Karpas-422 (cell line): ENCODE data around the gene TIFAB. TPM values are rescaled to one million over a fixed set of nuclear protein-coding genes. Genes with fewer than 3 reads are reported as not detected.

Experiments
- DNase-seq: peaks from one replicate; pipeline ENCODE4 v3.0.0-alpha.2; 2015
- H2AFZ ChIP-seq: fragments of 200-600 bp; sonication (generic); 2 replicates; pipeline ENCODE4 v1.6.1; 2014; ENCODE audit warnings: antibody characterized with exemption, low read length, mixed read lengths
- H3K27ac ChIP-seq: fragments of 200-600 bp; sonication (generic); 2 replicates; pipeline ENCODE4 v1.5.1; 2014; ENCODE audit warnings: mild to moderate bottlenecking, low read length, moderate library complexity
- H3K27me3 ChIP-seq: fragments of 200-600 bp; sonication (generic); 2 replicates; pipeline ENCODE4 v1.6.1; 2014; ENCODE audit warnings: low read length, mixed read lengths
- H3K36me3 ChIP-seq: fragments of 200-600 bp; sonication (generic); 2 replicates; pipeline ENCODE4 v1.6.1; 2014; ENCODE audit warnings: low read length, mixed read lengths; ENCODE audit not compliant: insufficient read depth
- H3K4me1 ChIP-seq: fragments of 200-600 bp; sonication (generic); 2 replicates; pipeline ENCODE4 v1.6.1; 2014; ENCODE audit warnings: mild to moderate bottlenecking, low read length, mixed read lengths
- H3K4me2 ChIP-seq: fragments of 200-600 bp; sonication (generic); 2 replicates; pipeline ENCODE4 v1.6.1; 2014; ENCODE audit warnings: low read length, low read depth, mild to moderate bottlenecking; ENCODE audit not compliant: poor library complexity, severe bottlenecking
- H3K4me3 ChIP-seq: fragments of 200-600 bp; sonication (generic); 2 replicates; pipeline ENCODE4 v1.5.1; 2014; ENCODE audit warnings: mild to moderate bottlenecking, antibody characterized with exemption, low read length, mixed read lengths
- H3K79me2 ChIP-seq: fragments of 200-600 bp; sonication (generic); 2 replicates; pipeline ENCODE4 v1.6.1; 2014; ENCODE audit warnings: mild to moderate bottlenecking, low read length, mixed read lengths
- H3K9ac ChIP-seq: fragments of 200-600 bp; sonication (generic); 2 replicates; pipeline ENCODE4 v1.6.0; 2014; ENCODE audit warnings: low read length
- H3K9me2 ChIP-seq: fragments of 200-600 bp; sonication (generic), shearing (Covaris generic); replicated peaks from 2 replicates; pipeline ENCODE4 v1.6.0; 2014; ENCODE audit warnings: mild to moderate bottlenecking, low read length, moderate library complexity; ENCODE audit not compliant: insufficient read depth
- H3K9me3 ChIP-seq: fragments of 300-700, 200-600 bp; sonication (generic); 2 replicates; pipeline ENCODE4 v1.6.1; 2014; ENCODE audit warnings: low read length, mixed read lengths
- H4K20me1 ChIP-seq: fragments of 200-600 bp; sonication (generic); 2 replicates; pipeline ENCODE4 v1.6.1; 2014; ENCODE audit warnings: mild to moderate bottlenecking, antibody characterized with exemption, low read length, low read depth; ENCODE audit not compliant: insufficient read depth
- total RNA-seq: library from RNA; depleted of rRNA; stranded (reverse); fragments of >200 nt; shearing (Covaris generic); gene quantifications from 2 replicates; pipeline ENCODE4 v1.2.3, GENCODE V29; 2014; ENCODE audit warnings: low replicate concordance

The TIFAB gene
- total RNA-seq, 1 experiment from 2014 or later, result not detected

GRCh38 chr5:135467051-135467625 is 15.0 kb upstream of the TIFAB start:
- no peak overlapping the region for H3K9ac ChIP-seq
- H3K4me2 ChIP-seq, result no peak overlapping the region
- no peak overlapping the region for H2AFZ ChIP-seq
- H3K79me2 ChIP-seq, result no peaks in the 10 kb centered on the region
- no peaks in the 10 kb centered on the region for H3K4me1 ChIP-seq
- no peaks in the 10 kb centered on the region for H3K27me3 ChIP-seq
- no peak for DNase-seq
- no peaks in the 10 kb centered on the region for H3K9me2 ChIP-seq
- no peak overlapping the region for H3K4me3 ChIP-seq
- H3K36me3 ChIP-seq, result no peaks in the 10 kb centered on the region
- H3K27ac ChIP-seq, result no peak overlapping the region
- H3K9me3 ChIP-seq, result no peaks in the 10 kb centered on the region
- H4K20me1 ChIP-seq, result no peaks in the 10 kb centered on the region

GRCh38 chr5:135466178-135467050 is 14.3 kb upstream of the TIFAB start:
- no peaks in the 10 kb centered on the region for H3K36me3 ChIP-seq
- no peaks in the 10 kb centered on the region for H3K9me3 ChIP-seq
- no peaks in the 10 kb centered on the region for H3K4me1 ChIP-seq
- peak; percentile 56 for DNase-seq
- no peaks in the 10 kb centered on the region for H3K79me2 ChIP-seq
- no peaks in the 10 kb centered on the region for H3K27me3 ChIP-seq
- no peaks in the 10 kb centered on the region for H4K20me1 ChIP-seq
- no peak overlapping the region for H3K9ac ChIP-seq
- H3K27ac ChIP-seq, result no peak overlapping the region
- no peak overlapping the region for H3K4me3 ChIP-seq
- no peak overlapping the region for H3K4me2 ChIP-seq
- no peak overlapping the region for H2AFZ ChIP-seq
- no peaks in the 10 kb centered on the region for H3K9me2 ChIP-seq

- Histone ChIP-seq H3K4me3 (no peak overlapping the region), H3K27me3 (no peaks in the 10 kb centered on the region), H3K9me3 (no peaks in the 10 kb centered on the region), H3K79me2 (no peaks in the 10 kb centered on the region), H3K27ac (no peak overlapping the region), H3K4me1 (no peaks in the 10 kb centered on the region), H3K36me3 (no peaks in the 10 kb centered on the region), H4K20me1 (no peaks in the 10 kb centered on the region), H3K4me2 (no peak overlapping the region), H2AFZ (no peak overlapping the region), H3K9me2 (no peaks in the 10 kb centered on the region), H3K9ac (no peak overlapping the region)
- no peak for DNase-seq
Measured at GRCh38 chr5:135465391-135466122, 13.4 kb upstream of the TIFAB start.

- Histone ChIP-seq H3K9me2 (no peaks in the 10 kb centered on the region), H3K27ac (no peak overlapping the region), H3K9me3 (no peaks in the 10 kb centered on the region), H2AFZ (no peak overlapping the region), H3K4me1 (no peaks in the 10 kb centered on the region), H3K4me3 (no peak overlapping the region), H4K20me1 (no peaks in the 10 kb centered on the region), H3K27me3 (no peaks in the 10 kb centered on the region), H3K4me2 (no peak overlapping the region), H3K9ac (no peak overlapping the region), H3K36me3 (no peaks in the 10 kb centered on the region), H3K79me2 (no peaks in the 10 kb centered on the region)
- DNase-seq, result peak; percentile 95
Measured at GRCh38 chr5:135462304-135462703, 10.2 kb upstream of the TIFAB start.

GRCh38 chr5:135461481-135462151 is 9.5 kb upstream of the TIFAB start:
- H3K27ac ChIP-seq, result no peak overlapping the region
- H3K4me3 ChIP-seq, result no peak overlapping the region
- H3K4me1 ChIP-seq, result no peaks in the 10 kb centered on the region
- H3K9me3 ChIP-seq, result no peaks in the 10 kb centered on the region
- no peaks in the 10 kb centered on the region for H3K27me3 ChIP-seq
- H4K20me1 ChIP-seq, result no peaks in the 10 kb centered on the region
- H3K4me2 ChIP-seq, result no peak overlapping the region
- no peak overlapping the region for H3K9ac ChIP-seq
- H3K9me2 ChIP-seq, result no peaks in the 10 kb centered on the region
- no peak for DNase-seq
- H2AFZ ChIP-seq, result no peak overlapping the region
- no peaks in the 10 kb centered on the region for H3K79me2 ChIP-seq
- no peaks in the 10 kb centered on the region for H3K36me3 ChIP-seq

GRCh38 chr5:135460246-135461033 is 8.3 kb upstream of the TIFAB start:
- H3K36me3 ChIP-seq, result no peaks in the 10 kb centered on the region
- no peak overlapping the region for H3K4me3 ChIP-seq
- DNase-seq, result no peak
- H3K4me2 ChIP-seq, result no peak overlapping the region
- H3K9me3 ChIP-seq, result no peaks in the 10 kb centered on the region
- H3K9ac ChIP-seq, result no peak overlapping the region
- H3K9me2 ChIP-seq, result no peaks in the 10 kb centered on the region
- H3K27ac ChIP-seq, result no peak overlapping the region
- H4K20me1 ChIP-seq, result no peaks in the 10 kb centered on the region
- H3K4me1 ChIP-seq, result no peaks in the 10 kb centered on the region
- no peak overlapping the region for H2AFZ ChIP-seq
- H3K79me2 ChIP-seq, result no peaks in the 10 kb centered on the region
- no peaks in the 10 kb centered on the region for H3K27me3 ChIP-seq

GRCh38 chr5:135458921-135459331 is 6.8 kb upstream of the TIFAB start:
- Histone ChIP-seq H3K9me2 (no peaks in the 10 kb centered on the region), H3K9me3 (no peaks in the 10 kb centered on the region), H3K36me3 (no peaks in the 10 kb centered on the region), H3K27ac (no peak overlapping the region), H4K20me1 (no peaks in the 10 kb centered on the region), H3K9ac (no peak overlapping the region), H3K4me1 (no peaks in the 10 kb centered on the region), H2AFZ (no peak overlapping the region), H3K4me2 (no peak overlapping the region), H3K27me3 (no peaks in the 10 kb centered on the region), H3K79me2 (no peaks in the 10 kb centered on the region), H3K4me3 (no peak overlapping the region)
- no peak for DNase-seq
